Measurements from ENCODE around the gene RNF144B. TPM values are rescaled to one million over a fixed set of nuclear protein-coding genes. Genes with fewer than 3 reads are reported as not detected.
A peak's percentile ranks its signal among the peaks of the same experiment; 100 is the strongest.
"Not testable (repeated sequence)": the region's sequence is repeated elsewhere in the genome, so short reads cannot be mapped to it uniquely, and the experiment has no call there.

Gene RNF144B
- total RNA-seq, 4 donors from 2014 or later, result 5.6 to 18.4 (median 15.2) TPM

DNA sequence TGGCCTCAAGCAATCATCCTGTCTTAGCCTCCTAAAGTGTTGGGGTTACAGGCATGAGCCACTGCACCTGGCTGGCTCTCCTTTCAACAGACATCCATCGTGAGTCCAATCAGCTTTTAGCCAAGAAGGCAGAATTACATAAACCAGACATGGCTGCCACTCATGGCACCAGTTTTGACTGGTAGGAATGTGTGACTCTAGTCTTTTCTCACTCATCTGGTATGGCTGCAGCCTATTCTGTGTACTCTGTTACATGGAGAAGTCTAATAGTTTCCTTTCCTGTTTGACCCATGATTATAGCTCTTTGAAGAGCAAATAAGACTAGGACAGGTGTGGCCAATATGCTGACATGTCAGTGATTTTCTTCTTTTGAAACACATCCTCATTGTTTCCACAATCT lies 27.0 kb upstream of the RNF144B start:
- TF ChIP-seq POLR2AphosphoS5 (IDR thresholded peaks at IDR 0.05) (no peak), EP300 (IDR thresholded peaks at IDR 0.05) (no peak), POLR2A (IDR thresholded peaks at IDR 0.05) (no peak)
- TF ChIP-seq, protein P1, sequence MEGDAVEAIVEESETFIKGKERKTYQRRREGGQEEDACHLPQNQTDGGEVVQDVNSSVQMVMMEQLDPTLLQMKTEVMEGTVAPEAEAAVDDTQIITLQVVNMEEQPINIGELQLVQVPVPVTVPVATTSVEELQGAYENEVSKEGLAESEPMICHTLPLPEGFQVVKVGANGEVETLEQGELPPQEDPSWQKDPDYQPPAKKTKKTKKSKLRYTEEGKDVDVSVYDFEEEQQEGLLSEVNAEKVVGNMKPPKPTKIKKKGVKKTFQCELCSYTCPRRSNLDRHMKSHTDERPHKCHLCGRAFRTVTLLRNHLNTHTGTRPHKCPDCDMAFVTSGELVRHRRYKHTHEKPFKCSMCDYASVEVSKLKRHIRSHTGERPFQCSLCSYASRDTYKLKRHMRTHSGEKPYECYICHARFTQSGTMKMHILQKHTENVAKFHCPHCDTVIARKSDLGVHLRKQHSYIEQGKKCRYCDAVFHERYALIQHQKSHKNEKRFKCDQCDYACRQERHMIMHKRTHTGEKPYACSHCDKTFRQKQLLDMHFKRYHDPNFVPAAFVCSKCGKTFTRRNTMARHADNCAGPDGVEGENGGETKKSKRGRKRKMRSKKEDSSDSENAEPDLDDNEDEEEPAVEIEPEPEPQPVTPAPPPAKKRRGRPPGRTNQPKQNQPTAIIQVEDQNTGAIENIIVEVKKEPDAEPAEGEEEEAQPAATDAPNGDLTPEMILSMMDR (IDR thresholded peaks at IDR 0.05), result no peak
- Histone ChIP-seq H3K4me3 (no peak overlapping the region), H3K4me1 (peaks cover 0 to 19% (median 4%) of the 10 kb centered on the region in 3 donors), H3K9me3 (no peaks in the 10 kb centered on the region), H3K27ac (no peak overlapping the region), H3K36me3 (no peaks in the 10 kb centered on the region), H3K27me3 (no peaks in the 10 kb centered on the region)
- WGBS, 2 donors (ENCODE audit: low coverage in 1 of 2), result 63% methylated on average over 1 of the region's 1 CpG; no CpG with 5 or more reads in 1 of the 2 donors
- no peak for ATAC-seq

DNA sequence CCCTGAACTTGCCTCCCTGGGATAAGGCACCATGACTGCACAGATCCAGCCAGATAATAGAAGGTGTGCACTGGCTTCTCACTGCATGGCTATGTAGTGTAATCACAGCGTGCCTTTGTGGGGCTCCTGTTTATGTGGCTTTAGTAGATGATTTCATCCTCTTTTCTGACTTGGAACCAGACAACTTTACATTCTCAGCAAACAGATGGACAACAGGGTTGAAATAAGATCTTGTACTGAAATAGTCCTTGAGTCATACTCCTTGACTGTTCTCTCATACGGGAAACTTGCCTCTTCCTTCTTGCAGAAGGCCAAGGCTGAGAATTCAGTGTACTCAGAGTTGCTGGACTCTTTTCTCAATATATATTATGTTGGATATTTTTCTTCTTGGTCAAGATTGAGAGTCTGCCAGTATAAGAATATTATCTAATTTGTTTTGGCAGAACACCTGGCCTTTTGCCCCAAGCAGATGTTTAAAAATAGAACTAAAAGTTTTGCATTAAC lies 25.0 kb upstream of the RNF144B start:
- WGBS, 2 donors (ENCODE audit: low coverage in 1 of 2), result 0 to 7% methylated on average over 1 to 2 of the region's 2 CpGs
- peaks cover 0 to 19% (median 4%) of the 10 kb centered on the region in 3 donors for H3K4me1 ChIP-seq
- H3K27ac ChIP-seq, result peak overlapping the region in 1 of 4 donors; percentile 25
- H3K9me3 ChIP-seq, result no peaks in the 10 kb centered on the region
- H3K36me3 ChIP-seq, result no peaks in the 10 kb centered on the region
- H3K27me3 ChIP-seq, result no peaks in the 10 kb centered on the region
- no peak overlapping the region for H3K4me3 ChIP-seq
- ATAC-seq, result peak; percentile 36
- peak; percentile 84 for TF ChIP-seq POLR2AphosphoS5 (IDR thresholded peaks at IDR 0.05)
- no peak for TF ChIP-seq EP300 (IDR thresholded peaks at IDR 0.05)
- TF ChIP-seq POLR2A (IDR thresholded peaks at IDR 0.05), result no peak

DNA sequence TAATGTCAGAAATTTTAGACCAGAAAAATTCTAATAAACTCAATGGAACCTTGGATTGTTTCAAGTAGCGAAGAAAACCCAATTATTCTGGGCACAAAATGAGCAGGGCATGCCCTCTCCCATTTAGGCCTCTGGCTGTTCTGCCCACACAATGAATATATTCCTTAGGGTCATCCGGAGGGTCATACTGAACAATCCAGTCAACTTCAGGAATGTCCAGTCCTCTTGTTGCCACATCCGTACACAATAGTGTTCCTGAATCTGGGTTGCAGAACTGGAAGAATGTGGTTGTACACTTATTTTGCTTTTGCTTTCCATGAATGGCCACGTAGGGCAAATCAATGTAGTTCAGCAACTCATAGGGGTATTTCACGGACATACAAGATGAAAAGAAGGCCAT lies 23.4 kb upstream of the RNF144B start:
- H3K9me3 ChIP-seq, result no peaks in the 10 kb centered on the region
- TF ChIP-seq POLR2A (IDR thresholded peaks at IDR 0.05) (no peak), EP300 (IDR thresholded peaks at IDR 0.05) (no peak), POLR2AphosphoS5 (IDR thresholded peaks at IDR 0.05) (no peak)
- TF ChIP-seq, protein P1 (IDR thresholded peaks at IDR 0.05), result no peak
- H3K36me3 ChIP-seq, result no peaks in the 10 kb centered on the region
- H3K27me3 ChIP-seq, result no peaks in the 10 kb centered on the region
- H3K27ac ChIP-seq, result no peak overlapping the region
- 74 to 89% methylated on average over 5 of the region's 5 CpGs for WGBS, 2 donors (ENCODE audit: low coverage in 1 of 2)
- H3K4me1 ChIP-seq, result peaks cover 0 to 19% (median 4%) of the 10 kb centered on the region in 3 donors
- no peak overlapping the region for H3K4me3 ChIP-seq
- ATAC-seq, result no peak

DNA sequence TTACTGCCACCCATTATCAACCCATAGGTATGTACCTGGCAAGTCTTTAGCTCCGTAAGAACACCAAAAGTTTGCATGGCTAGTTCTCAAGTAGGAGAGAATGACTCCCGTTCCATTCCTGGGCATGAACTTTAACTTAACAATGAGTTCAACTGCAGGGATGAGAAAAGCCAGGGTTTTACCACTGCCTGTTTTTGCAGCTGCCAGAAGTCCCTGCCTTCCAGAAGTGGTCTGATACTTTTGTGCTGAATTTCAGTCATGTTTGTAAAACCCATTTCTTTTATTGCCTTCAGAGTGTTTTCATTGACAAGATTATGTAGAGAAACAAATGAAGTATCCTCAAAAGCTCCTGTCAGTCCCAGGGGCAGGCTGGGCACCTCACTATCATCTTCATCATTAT lies 22.6 kb upstream of the RNF144B start:
- H3K9me3 ChIP-seq, H3K36me3 ChIP-seq, ATAC-seq, H3K27ac ChIP-seq, H3K27me3 ChIP-seq, H3K4me3 ChIP-seq: not testable (repeated sequence)
- 67 to 85% methylated on average over 1 to 2 of the region's 2 CpGs for WGBS, 2 donors (ENCODE audit: low coverage in 1 of 2)
- peaks cover 0 to 19% (median 4%) of the 10 kb centered on the region in 3 donors for H3K4me1 ChIP-seq

DNA sequence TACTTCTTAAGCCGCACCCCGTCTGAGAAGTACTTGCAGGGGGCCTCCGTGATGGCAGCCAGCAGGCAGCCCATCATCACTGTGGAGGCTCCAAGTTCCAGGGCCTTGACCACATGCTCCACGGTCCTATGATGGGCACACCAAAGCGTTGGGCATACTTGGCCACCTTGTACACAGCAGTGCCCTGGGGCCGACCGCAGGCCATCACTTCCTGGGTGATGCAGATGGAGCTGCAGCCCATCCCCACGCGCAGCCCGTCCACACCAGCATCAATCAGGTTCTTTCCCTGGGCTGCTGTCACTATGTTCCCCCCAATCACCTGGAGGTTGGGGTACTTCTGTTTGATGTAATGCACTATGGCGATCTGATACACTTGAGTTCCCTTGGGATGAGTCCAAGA lies 19.8 kb upstream of the RNF144B start:
- no peaks in the 10 kb centered on the region for H3K36me3 ChIP-seq
- no peak overlapping the region for H3K4me3 ChIP-seq
- H3K27me3 ChIP-seq, result no peaks in the 10 kb centered on the region
- no peak for ATAC-seq
- H3K27ac ChIP-seq, result no peak overlapping the region
- no peaks in the 10 kb centered on the region for H3K9me3 ChIP-seq
- TF ChIP-seq POLR2AphosphoS5 (IDR thresholded peaks at IDR 0.05) (no peak), EP300 (IDR thresholded peaks at IDR 0.05) (no peak), POLR2A (IDR thresholded peaks at IDR 0.05) (no peak)
- TF ChIP-seq, protein P1 (IDR thresholded peaks at IDR 0.05), result no peak
- 100% methylated on average over 4 of the region's 11 CpGs; no CpG with 5 or more reads in 1 of the 2 donors for WGBS, 2 donors (ENCODE audit: low coverage in 1 of 2)
- H3K4me1 ChIP-seq, result peaks cover 0 to 5% (median 0%) of the 10 kb centered on the region in 3 donors

DNA sequence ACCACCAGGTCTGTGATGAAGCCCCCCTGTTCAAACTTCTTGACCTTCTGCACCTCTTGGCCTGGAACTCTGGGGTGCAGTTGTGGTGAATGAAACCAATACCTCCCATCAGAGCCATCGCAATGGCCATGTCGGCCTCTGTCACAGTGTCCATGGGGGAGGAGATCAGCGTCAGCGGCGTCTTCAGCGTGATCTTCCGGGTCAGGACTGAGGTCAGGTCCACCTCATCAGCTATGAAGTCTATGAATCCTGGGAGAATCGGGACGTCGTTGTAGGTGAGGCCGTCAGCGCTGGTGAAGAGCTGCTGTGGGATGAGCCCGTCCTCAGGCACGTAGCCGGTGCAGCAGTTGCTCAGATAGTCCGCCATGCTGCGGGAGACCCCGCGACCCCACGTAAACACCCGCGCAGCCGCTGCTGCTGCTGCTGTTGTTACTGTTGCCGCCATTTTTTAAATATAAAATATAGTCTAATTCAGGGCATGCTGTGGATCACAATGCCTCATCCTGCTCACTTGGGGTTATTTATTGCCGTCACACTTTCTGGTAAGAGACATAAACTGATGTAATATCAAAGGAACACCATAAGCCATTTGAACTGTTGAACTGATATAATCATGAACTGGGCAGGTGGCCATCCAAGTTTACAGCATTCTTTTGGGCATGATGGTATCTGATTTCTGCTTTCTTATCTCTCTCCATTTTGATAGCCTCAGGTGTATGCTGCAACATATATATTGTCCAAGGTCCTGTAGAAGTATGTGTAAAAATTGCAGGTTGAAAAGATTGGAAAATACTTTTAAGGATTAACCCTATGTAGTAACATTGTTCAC lies 18.7 kb upstream of the RNF144B start:
- H3K36me3 ChIP-seq, result no peaks in the 10 kb centered on the region
- ATAC-seq, result no peak
- H3K9me3 ChIP-seq, result no peaks in the 10 kb centered on the region
- H3K4me3 ChIP-seq, result no peak overlapping the region
- H3K27ac ChIP-seq, result no peak overlapping the region
- no peak for TF ChIP-seq POLR2AphosphoS5 (IDR thresholded peaks at IDR 0.05)
- no peak for TF ChIP-seq POLR2A (IDR thresholded peaks at IDR 0.05)
- TF ChIP-seq, protein P1 (IDR thresholded peaks at IDR 0.05), result no peak
- no peak for TF ChIP-seq EP300 (IDR thresholded peaks at IDR 0.05)
- no peaks in the 10 kb centered on the region for H3K27me3 ChIP-seq
- WGBS, 2 donors (ENCODE audit: low coverage in 1 of 2), result 100% methylated on average over 1 to 7 of the region's 25 CpGs
- H3K4me1 ChIP-seq, result no peaks in the 10 kb centered on the region

Data from gastroesophageal sphincter (tissue), 4 donors.